ENCODE results near the gene CYP19A1. TPM values are rescaled to one million over a fixed set of nuclear protein-coding genes. Genes with fewer than 3 reads are reported as not detected.

The CYP19A1 gene
- total RNA-seq, 1 experiment from 2014 or later: 0.77 TPM

DNA sequence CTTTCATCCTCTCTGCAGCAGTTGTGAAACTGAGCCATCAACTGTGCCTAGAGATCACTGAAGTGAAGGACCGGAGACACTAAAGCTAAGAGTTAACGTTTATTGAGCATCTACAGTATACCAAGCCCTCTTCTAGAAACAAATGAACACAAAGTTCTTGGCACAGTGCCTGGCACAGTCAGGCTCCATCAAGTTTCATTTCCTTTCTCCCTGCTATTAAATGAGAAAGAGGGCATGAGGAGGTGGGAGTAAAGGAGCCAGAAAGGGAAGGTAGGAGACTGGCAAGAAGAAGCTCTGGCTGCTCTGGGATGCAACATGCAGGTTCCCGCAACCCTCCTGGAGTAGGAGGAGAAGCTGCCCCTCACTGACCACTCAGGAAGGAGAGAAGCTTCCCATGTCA lies 30.6 kb downstream of the CYP19A1 start:
- DNase-seq: no peak
- BruUV-seq (replicated peaks): no TSS peak
- Mint-ChIP-seq H3K36me3 (ENCODE audit: insufficient read depth, unreplicated experiment) (no peaks in the 10 kb centered on the region), H3K27ac (ENCODE audit: unreplicated experiment) (no peak overlapping the region), H3K9me3 (ENCODE audit: unreplicated experiment) (no peaks in the 10 kb centered on the region), H3K4me3 (ENCODE audit: unreplicated experiment) (no peak overlapping the region), H3K4me1 (ENCODE audit: low read depth, unreplicated experiment) (peaks cover 3% of the 10 kb centered on the region), H3K27me3 (ENCODE audit: insufficient read depth, unreplicated experiment) (no peaks in the 10 kb centered on the region)
- Histone ChIP-seq H3K9me3 (no peaks in the 10 kb centered on the region), H3K4me3 (ENCODE audit: low read depth, low read length) (no peak overlapping the region), H3K36me3 (ENCODE audit: control insufficient read depth, insufficient read depth, low read length) (no peaks in the 10 kb centered on the region), H3K4me1 (peaks cover 9% of the 10 kb centered on the region; the same call in 1 of the 2 replicates), H3K27me3 (replicated peaks; ENCODE audit: control insufficient read depth, insufficient read depth, low read length) (no peaks in the 10 kb centered on the region)
- POLR2A ChIA-PET: no interaction called here
- TF ChIP-seq, protein P1, sequence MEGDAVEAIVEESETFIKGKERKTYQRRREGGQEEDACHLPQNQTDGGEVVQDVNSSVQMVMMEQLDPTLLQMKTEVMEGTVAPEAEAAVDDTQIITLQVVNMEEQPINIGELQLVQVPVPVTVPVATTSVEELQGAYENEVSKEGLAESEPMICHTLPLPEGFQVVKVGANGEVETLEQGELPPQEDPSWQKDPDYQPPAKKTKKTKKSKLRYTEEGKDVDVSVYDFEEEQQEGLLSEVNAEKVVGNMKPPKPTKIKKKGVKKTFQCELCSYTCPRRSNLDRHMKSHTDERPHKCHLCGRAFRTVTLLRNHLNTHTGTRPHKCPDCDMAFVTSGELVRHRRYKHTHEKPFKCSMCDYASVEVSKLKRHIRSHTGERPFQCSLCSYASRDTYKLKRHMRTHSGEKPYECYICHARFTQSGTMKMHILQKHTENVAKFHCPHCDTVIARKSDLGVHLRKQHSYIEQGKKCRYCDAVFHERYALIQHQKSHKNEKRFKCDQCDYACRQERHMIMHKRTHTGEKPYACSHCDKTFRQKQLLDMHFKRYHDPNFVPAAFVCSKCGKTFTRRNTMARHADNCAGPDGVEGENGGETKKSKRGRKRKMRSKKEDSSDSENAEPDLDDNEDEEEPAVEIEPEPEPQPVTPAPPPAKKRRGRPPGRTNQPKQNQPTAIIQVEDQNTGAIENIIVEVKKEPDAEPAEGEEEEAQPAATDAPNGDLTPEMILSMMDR (IDR thresholded peaks at IDR 0.05; ENCODE audit: insufficient read depth in 1 of 2, low read depth in 1 of 2, low read length in 1 of 2, severe bottlenecking in 1 of 2, unreplicated experiment in 1 of 2): no peak
- intact Hi-C loops (cut with micrococcal nuclease; ENCODE audit: unreplicated experiment): no loop called here
- CTCF ChIA-PET: no interaction called here

GRCh38 chr15:51307325-51307724 lies 31.1 kb downstream of the CYP19A1 start:
- Mint-ChIP-seq H3K9me3 (ENCODE audit: unreplicated experiment) (no peaks in the 10 kb centered on the region), H3K27me3 (ENCODE audit: insufficient read depth, unreplicated experiment) (no peaks in the 10 kb centered on the region)
- CTCF ChIA-PET: interaction anchor here (0.6 kb wide), 1 partner anchor 142 kb away, joined by 5 read pairs; no protein-coding TSS in a partner anchor

DNA sequence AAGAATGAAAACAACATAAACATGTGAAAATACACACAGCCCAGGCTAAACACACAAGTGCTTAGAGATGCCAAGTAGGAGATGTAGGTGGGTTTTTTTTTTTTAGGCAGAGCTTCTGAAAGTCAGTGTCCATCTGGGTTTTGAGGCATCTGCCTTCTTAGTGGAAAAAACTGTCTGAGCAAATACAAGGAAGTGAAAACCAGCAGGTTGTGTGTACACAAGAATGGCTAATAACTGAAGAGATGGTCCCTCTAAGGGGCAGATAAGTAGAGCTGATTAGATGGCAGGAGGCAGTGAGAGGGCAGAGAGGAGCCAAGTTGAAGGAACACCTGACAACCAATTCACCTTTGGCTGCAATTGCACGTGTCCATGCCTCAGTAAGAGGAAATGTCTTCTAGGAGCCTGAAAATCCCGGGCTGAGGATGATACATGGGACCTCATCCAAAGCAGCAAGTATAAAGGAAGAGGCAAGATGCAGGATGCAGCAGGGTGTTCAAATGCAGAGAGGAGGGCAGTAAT lies 34.9 kb downstream of the CYP19A1 start:
- intact Hi-C loops (cut with micrococcal nuclease; ENCODE audit: unreplicated experiment): no loop called here
- Mint-ChIP-seq H3K36me3 (ENCODE audit: insufficient read depth, unreplicated experiment) (no peaks in the 10 kb centered on the region), H3K4me3 (ENCODE audit: unreplicated experiment) (no peak overlapping the region), H3K27ac (ENCODE audit: unreplicated experiment) (no peak overlapping the region), H3K27me3 (ENCODE audit: insufficient read depth, unreplicated experiment) (no peaks in the 10 kb centered on the region), H3K9me3 (ENCODE audit: unreplicated experiment) (no peaks in the 10 kb centered on the region), H3K4me1 (ENCODE audit: low read depth, unreplicated experiment) (no peaks in the 10 kb centered on the region)
- no peaks in the 10 kb centered on the region for H3K9me3 ChIP-seq
- TF ChIP-seq, protein P1 (IDR thresholded peaks at IDR 0.05; ENCODE audit: insufficient read depth in 1 of 2, low read depth in 1 of 2, low read length in 1 of 2, severe bottlenecking in 1 of 2, unreplicated experiment in 1 of 2): no peak
- H3K27me3 ChIP-seq (replicated peaks; ENCODE audit: control insufficient read depth, insufficient read depth, low read length): no peaks in the 10 kb centered on the region
- no peak for DNase-seq
- H3K4me1 ChIP-seq: no peaks in the 10 kb centered on the region
- H3K36me3 ChIP-seq (ENCODE audit: control insufficient read depth, insufficient read depth, low read length): no peaks in the 10 kb centered on the region
- POLR2A ChIA-PET: no interaction called here
- H3K4me3 ChIP-seq (ENCODE audit: low read depth, low read length): no peak overlapping the region
- CTCF ChIA-PET: no interaction called here
- no TSS peak for BruUV-seq (replicated peaks)

More at GRCh38 chr15:51307325-51307724, 31.1 kb downstream of the CYP19A1 start:
- no TSS peak for BruUV-seq (replicated peaks)
- Histone ChIP-seq H3K36me3 (ENCODE audit: control insufficient read depth, insufficient read depth, low read length) (no peaks in the 10 kb centered on the region), H3K4me3 (ENCODE audit: low read depth, low read length) (no peak overlapping the region), H3K27me3 (replicated peaks; ENCODE audit: control insufficient read depth, insufficient read depth, low read length) (no peaks in the 10 kb centered on the region), H3K9me3 (no peaks in the 10 kb centered on the region), H3K4me1 (peaks cover 8% of the 10 kb centered on the region; the same call in 1 of the 2 replicates)
- no peak for DNase-seq
- intact Hi-C loops (cut with micrococcal nuclease; ENCODE audit: unreplicated experiment): no loop called here
- Mint-ChIP-seq H3K36me3 (ENCODE audit: insufficient read depth, unreplicated experiment) (no peaks in the 10 kb centered on the region), H3K27ac (ENCODE audit: unreplicated experiment) (no peak overlapping the region), H3K4me3 (ENCODE audit: unreplicated experiment) (no peak overlapping the region), H3K4me1 (ENCODE audit: low read depth, unreplicated experiment) (no peaks in the 10 kb centered on the region)
- TF ChIP-seq, protein P1 (IDR thresholded peaks at IDR 0.05; ENCODE audit: insufficient read depth in 1 of 2, low read depth in 1 of 2, low read length in 1 of 2, severe bottlenecking in 1 of 2, unreplicated experiment in 1 of 2): no peak
- POLR2A ChIA-PET: no interaction called here

Measured in Caco-2 (cell line).